Karpas-422 (cell line): ENCODE data around the gene ZMYND15. TPM values are rescaled to one million over a fixed set of nuclear protein-coding genes. Genes with fewer than 3 reads are reported as not detected.

ENCODE experiments used
- DNase-seq: peaks from one replicate; pipeline ENCODE4 v3.0.0-alpha.2; 2015
- H2AFZ ChIP-seq: fragments of 200-600 bp; sonication (generic); 2 replicates; pipeline ENCODE4 v1.6.1; 2014; ENCODE audit warnings: antibody characterized with exemption, low read length, mixed read lengths
- H3K27ac ChIP-seq: fragments of 200-600 bp; sonication (generic); 2 replicates; pipeline ENCODE4 v1.5.1; 2014; ENCODE audit warnings: mild to moderate bottlenecking, low read length, moderate library complexity
- H3K27me3 ChIP-seq: fragments of 200-600 bp; sonication (generic); 2 replicates; pipeline ENCODE4 v1.6.1; 2014; ENCODE audit warnings: low read length, mixed read lengths
- H3K36me3 ChIP-seq: fragments of 200-600 bp; sonication (generic); 2 replicates; pipeline ENCODE4 v1.6.1; 2014; ENCODE audit warnings: low read length, mixed read lengths; ENCODE audit not compliant: insufficient read depth
- H3K4me1 ChIP-seq: fragments of 200-600 bp; sonication (generic); 2 replicates; pipeline ENCODE4 v1.6.1; 2014; ENCODE audit warnings: mild to moderate bottlenecking, low read length, mixed read lengths
- H3K4me2 ChIP-seq: fragments of 200-600 bp; sonication (generic); 2 replicates; pipeline ENCODE4 v1.6.1; 2014; ENCODE audit warnings: low read length, low read depth, mild to moderate bottlenecking; ENCODE audit not compliant: poor library complexity, severe bottlenecking
- H3K4me3 ChIP-seq: fragments of 200-600 bp; sonication (generic); 2 replicates; pipeline ENCODE4 v1.5.1; 2014; ENCODE audit warnings: mild to moderate bottlenecking, antibody characterized with exemption, low read length, mixed read lengths
- H3K79me2 ChIP-seq: fragments of 200-600 bp; sonication (generic); 2 replicates; pipeline ENCODE4 v1.6.1; 2014; ENCODE audit warnings: mild to moderate bottlenecking, low read length, mixed read lengths
- H3K9ac ChIP-seq: fragments of 200-600 bp; sonication (generic); 2 replicates; pipeline ENCODE4 v1.6.0; 2014; ENCODE audit warnings: low read length
- H3K9me2 ChIP-seq: fragments of 200-600 bp; sonication (generic), shearing (Covaris generic); replicated peaks from 2 replicates; pipeline ENCODE4 v1.6.0; 2014; ENCODE audit warnings: mild to moderate bottlenecking, low read length, moderate library complexity; ENCODE audit not compliant: insufficient read depth
- H3K9me3 ChIP-seq: fragments of 300-700, 200-600 bp; sonication (generic); 2 replicates; pipeline ENCODE4 v1.6.1; 2014; ENCODE audit warnings: low read length, mixed read lengths
- H4K20me1 ChIP-seq: fragments of 200-600 bp; sonication (generic); 2 replicates; pipeline ENCODE4 v1.6.1; 2014; ENCODE audit warnings: mild to moderate bottlenecking, antibody characterized with exemption, low read length, low read depth; ENCODE audit not compliant: insufficient read depth
- total RNA-seq: library from RNA; depleted of rRNA; stranded (reverse); fragments of >200 nt; shearing (Covaris generic); gene quantifications from 2 replicates; pipeline ENCODE4 v1.2.3, GENCODE V29; 2014; ENCODE audit warnings: low replicate concordance

The ZMYND15 gene
- total RNA-seq, 1 experiment from 2014 or later: not detected

DNA sequence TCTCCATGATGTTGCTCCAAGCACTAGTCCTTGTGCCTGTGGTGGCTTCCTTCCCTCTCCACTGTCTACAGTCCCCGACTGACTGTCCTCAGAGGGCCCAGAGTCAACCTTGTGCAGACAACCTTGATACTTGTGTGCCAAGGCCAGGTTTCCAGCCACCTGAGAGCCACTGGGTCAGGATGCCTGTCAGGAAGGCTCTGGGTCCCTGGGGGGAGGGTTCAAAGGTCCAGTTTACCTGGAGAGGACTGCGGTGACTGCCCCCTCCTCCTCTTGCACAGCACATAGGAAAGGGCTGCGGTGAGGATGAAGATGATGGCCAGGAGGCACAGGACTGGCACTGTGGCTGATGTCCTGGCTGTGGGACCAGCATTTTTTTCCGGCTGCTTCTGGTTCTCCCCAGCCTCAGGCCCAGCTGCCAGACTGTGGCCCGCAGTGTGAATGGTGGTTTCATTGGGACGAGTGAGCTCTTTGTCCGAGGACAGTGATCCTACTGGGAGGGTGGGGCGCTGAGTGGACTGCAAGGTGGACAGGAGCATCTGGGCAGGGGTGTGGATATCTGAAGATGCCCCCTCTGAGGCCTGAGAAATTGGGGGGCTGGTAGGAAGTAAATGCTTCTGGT is 4.7 kb upstream of the ZMYND15 start:
- H3K27me3 ChIP-seq: peaks cover 4% of the 10 kb centered on the region; the same call in 1 of the 2 replicates
- H3K79me2 ChIP-seq: peaks cover 3% of the 10 kb centered on the region; the same call in 1 of the 2 replicates
- H3K9me2 ChIP-seq: no peaks in the 10 kb centered on the region
- H3K27ac ChIP-seq: no peak overlapping the region
- no peak overlapping the region for H3K9ac ChIP-seq
- no peak for DNase-seq
- peaks cover 34% of the 10 kb centered on the region for H3K4me1 ChIP-seq
- H3K4me3 ChIP-seq: no peak overlapping the region
- H3K36me3 ChIP-seq: peaks cover 2% of the 10 kb centered on the region; the same call in 1 of the 2 replicates
- H4K20me1 ChIP-seq: no peaks in the 10 kb centered on the region
- no peaks in the 10 kb centered on the region for H3K9me3 ChIP-seq
- no peak overlapping the region for H2AFZ ChIP-seq
- H3K4me2 ChIP-seq: no peak overlapping the region

GRCh38 chr17:4735876-4736651 is 3.6 kb upstream of the ZMYND15 start:
- H3K36me3 ChIP-seq: peaks cover 2% of the 10 kb centered on the region; the same call in 1 of the 2 replicates
- no peaks in the 10 kb centered on the region for H3K9me2 ChIP-seq
- no peak overlapping the region for H3K4me3 ChIP-seq
- peaks cover 32% of the 10 kb centered on the region for H3K4me1 ChIP-seq
- peaks cover 4% of the 10 kb centered on the region; the same call in 1 of the 2 replicates for H3K27me3 ChIP-seq
- no peaks in the 10 kb centered on the region for H3K9me3 ChIP-seq
- peaks cover 3% of the 10 kb centered on the region; the same call in 1 of the 2 replicates for H3K79me2 ChIP-seq
- H3K27ac ChIP-seq: no peak overlapping the region
- no peak overlapping the region for H3K4me2 ChIP-seq
- H3K9ac ChIP-seq: no peak overlapping the region
- DNase-seq: no peak
- no peaks in the 10 kb centered on the region for H4K20me1 ChIP-seq
- no peak overlapping the region for H2AFZ ChIP-seq

- no peak overlapping the region for H3K27ac ChIP-seq
- H3K4me3 ChIP-seq: peak overlapping the region; percentile 74
- no peaks in the 10 kb centered on the region for H3K9me3 ChIP-seq
- H3K27me3 ChIP-seq: peaks cover 4% of the 10 kb centered on the region; the same call in 1 of the 2 replicates
- H3K4me2 ChIP-seq: peak overlapping the region; percentile 95
- no peaks in the 10 kb centered on the region for H3K9me2 ChIP-seq
- peak; percentile 34 for DNase-seq
- no peaks in the 10 kb centered on the region for H3K79me2 ChIP-seq
- H3K36me3 ChIP-seq: no peaks in the 10 kb centered on the region
- peaks cover 16% of the 10 kb centered on the region for H3K4me1 ChIP-seq
- peak overlapping the region; percentile 69 for H3K9ac ChIP-seq
- no peaks in the 10 kb centered on the region for H4K20me1 ChIP-seq
- no peak overlapping the region for H2AFZ ChIP-seq
Observed at GRCh38 chr17:4738136-4739121, 1.2 kb upstream of the ZMYND15 start.

GRCh38 chr17:4740025-4740351 is 355 bp downstream of the ZMYND15 start:
- no peak for DNase-seq
- H3K36me3 ChIP-seq: no peaks in the 10 kb centered on the region
- peaks cover 14% of the 10 kb centered on the region for H3K4me1 ChIP-seq
- H4K20me1 ChIP-seq: no peaks in the 10 kb centered on the region
- H3K4me2 ChIP-seq: peak overlapping the region; percentile 95
- no peak overlapping the region for H3K27ac ChIP-seq
- peak overlapping the region; percentile 69 for H3K9ac ChIP-seq
- no peaks in the 10 kb centered on the region for H3K9me2 ChIP-seq
- H2AFZ ChIP-seq: peak overlapping the region; percentile 98; the same call in 1 of the 2 replicates
- no peaks in the 10 kb centered on the region for H3K79me2 ChIP-seq
- H3K4me3 ChIP-seq: peak overlapping the region; percentile 74; the same call in 1 of the 2 replicates
- H3K27me3 ChIP-seq: peaks cover 4% of the 10 kb centered on the region; the same call in 1 of the 2 replicates
- H3K9me3 ChIP-seq: no peaks in the 10 kb centered on the region

DNA sequence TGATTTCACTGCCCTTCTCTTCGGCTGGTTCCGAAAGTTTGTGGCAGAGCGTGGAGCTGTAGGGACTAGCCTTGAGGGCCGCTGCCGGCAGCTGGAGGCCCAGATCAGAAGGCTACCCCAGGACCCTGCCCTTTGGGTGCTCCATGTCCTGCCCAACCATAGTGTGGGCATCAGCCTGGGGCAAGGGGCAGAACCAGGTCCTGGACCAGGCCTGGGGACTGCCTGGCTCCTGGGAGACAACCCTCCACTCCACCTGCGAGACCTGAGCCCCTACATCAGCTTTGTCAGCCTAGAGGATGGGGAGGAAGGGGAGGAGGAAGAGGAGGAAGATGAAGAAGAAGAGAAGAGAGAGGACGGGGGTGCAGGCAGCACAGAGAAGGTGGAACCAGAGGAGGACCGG is 951 bp downstream of the ZMYND15 start:
- Histone ChIP-seq H3K4me3 (no peak overlapping the region; the same call in 1 of the 2 replicates), H3K4me2 (no peak overlapping the region)

GRCh38 chr17:4741544-4741943 is 1.9 kb downstream of the ZMYND15 start:
- Histone ChIP-seq H3K27ac (no peak overlapping the region), H3K4me3 (no peak overlapping the region), H2AFZ (no peak overlapping the region), H3K9ac (no peak overlapping the region), H4K20me1 (no peaks in the 10 kb centered on the region), H3K36me3 (no peaks in the 10 kb centered on the region), H3K9me3 (no peaks in the 10 kb centered on the region), H3K4me2 (no peak overlapping the region), H3K9me2 (no peaks in the 10 kb centered on the region), H3K27me3 (peaks cover 4% of the 10 kb centered on the region; the same call in 1 of the 2 replicates), H3K4me1 (peaks cover 14% of the 10 kb centered on the region), H3K79me2 (no peaks in the 10 kb centered on the region)
- no peak for DNase-seq

More for the DNA sequence above, 951 bp downstream of the ZMYND15 start:
- Histone ChIP-seq H2AFZ (no peak overlapping the region), H3K4me1 (peaks cover 14% of the 10 kb centered on the region), H3K27me3 (peaks cover 4% of the 10 kb centered on the region; the same call in 1 of the 2 replicates), H3K27ac (no peak overlapping the region), H3K79me2 (no peaks in the 10 kb centered on the region), H3K9me3 (no peaks in the 10 kb centered on the region), H3K9me2 (no peaks in the 10 kb centered on the region), H4K20me1 (no peaks in the 10 kb centered on the region), H3K36me3 (no peaks in the 10 kb centered on the region), H3K9ac (no peak overlapping the region)
- DNase-seq: no peak

DNA sequence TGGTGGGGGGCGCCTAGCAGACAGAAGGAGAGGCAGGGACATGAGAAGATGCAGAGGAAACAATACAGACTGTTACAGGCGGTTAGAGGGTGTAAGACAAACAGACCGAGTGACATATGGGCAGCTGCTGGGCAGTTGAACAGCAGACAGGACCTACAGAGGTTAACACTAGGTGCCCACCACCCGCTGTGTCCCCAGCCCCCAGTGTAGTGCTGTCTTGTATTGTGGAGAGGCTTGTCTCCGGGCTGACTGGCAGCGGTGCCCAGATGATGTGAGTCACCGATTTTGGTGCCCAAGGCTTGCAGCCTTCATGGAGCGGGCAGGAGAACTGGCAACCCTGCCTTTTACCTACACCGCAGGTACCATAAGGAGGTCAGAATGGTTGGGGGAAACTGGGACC is 2.5 kb downstream of the ZMYND15 start:
- H3K4me2 ChIP-seq: no peak overlapping the region
- peaks cover 4% of the 10 kb centered on the region; the same call in 1 of the 2 replicates for H3K27me3 ChIP-seq
- no peaks in the 10 kb centered on the region for H3K79me2 ChIP-seq
- H3K9ac ChIP-seq: no peak overlapping the region
- H3K4me3 ChIP-seq: no peak overlapping the region
- H3K9me2 ChIP-seq: no peaks in the 10 kb centered on the region
- H3K27ac ChIP-seq: no peak overlapping the region
- H3K36me3 ChIP-seq: no peaks in the 10 kb centered on the region
- peaks cover 14% of the 10 kb centered on the region for H3K4me1 ChIP-seq
- DNase-seq: no peak
- H3K9me3 ChIP-seq: no peaks in the 10 kb centered on the region
- no peaks in the 10 kb centered on the region for H4K20me1 ChIP-seq
- no peak overlapping the region for H2AFZ ChIP-seq
